ENCODE data around the gene RACGAP1.

Gene RACGAP1

GRCh38 chr12:50025187-50026059 lies at the start of gene RACGAP1:
Gene RACGAP1, minus strand, starts transcription at chr12:50025494. Its CDS starts 8,779 bp downstream, at chr12:50016715.
- peak; percentile 99 for DNase-seq

GRCh38 chr12:50073712-50074111 lies 48.4 kb upstream of the RACGAP1 start:
- no peak for DNase-seq

DNA sequence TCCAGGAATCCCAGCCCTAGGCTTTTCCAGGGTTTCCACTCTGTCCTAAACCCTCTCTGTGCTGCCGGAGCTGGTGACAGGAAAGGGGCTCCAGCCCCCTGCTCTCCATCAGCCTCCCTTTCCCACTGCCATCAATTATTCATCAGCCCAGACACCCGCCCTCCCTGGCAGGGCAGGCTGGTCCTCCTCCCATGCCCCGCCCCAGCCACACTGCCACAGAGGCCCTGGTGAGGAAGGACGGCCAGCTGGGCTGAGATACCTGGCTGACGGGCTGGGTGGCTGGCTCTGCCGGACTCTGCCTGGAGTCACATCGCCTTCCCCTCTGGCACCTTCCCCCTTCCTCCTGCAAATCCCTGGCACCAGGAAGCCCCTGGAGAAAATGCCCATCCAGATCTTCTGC lies 47.9 kb upstream of the RACGAP1 start:
- no peak for DNase-seq

DNA sequence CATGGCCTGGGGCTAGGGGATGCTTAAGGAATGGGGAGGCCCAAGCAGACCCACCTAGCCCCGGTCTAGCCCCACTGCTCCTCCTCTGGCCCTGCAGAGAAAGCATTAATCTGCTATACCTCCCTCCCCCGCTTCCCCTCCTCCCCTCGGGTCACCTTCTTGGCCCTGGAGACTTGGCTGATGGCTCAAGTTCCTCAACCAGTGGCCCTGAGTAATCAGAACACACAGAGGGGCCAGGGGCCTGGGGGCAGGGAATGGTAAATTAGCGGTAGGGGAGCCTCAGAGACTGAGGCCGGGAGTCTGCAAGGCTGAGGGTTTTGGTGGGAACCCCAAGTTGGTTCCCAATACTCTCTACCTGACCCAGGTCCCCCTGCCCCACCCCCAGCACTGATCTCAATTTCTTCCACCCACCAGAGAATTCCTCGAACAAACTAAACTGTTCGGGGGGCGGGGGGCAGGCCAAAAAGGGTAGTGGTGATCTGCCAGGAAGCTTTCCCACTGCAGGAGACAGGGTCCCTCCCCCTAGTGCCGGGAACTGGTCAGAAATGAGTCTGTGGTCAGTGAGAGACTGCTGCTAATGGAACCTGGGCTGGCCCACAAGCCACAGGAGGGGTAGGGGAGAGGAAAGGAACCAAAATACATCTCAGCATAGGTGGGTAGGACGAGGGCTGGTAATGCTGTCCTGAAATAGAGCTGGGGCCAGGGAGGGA lies 47.1 kb upstream of the RACGAP1 start:
- DNase-seq = no peak

DNA sequence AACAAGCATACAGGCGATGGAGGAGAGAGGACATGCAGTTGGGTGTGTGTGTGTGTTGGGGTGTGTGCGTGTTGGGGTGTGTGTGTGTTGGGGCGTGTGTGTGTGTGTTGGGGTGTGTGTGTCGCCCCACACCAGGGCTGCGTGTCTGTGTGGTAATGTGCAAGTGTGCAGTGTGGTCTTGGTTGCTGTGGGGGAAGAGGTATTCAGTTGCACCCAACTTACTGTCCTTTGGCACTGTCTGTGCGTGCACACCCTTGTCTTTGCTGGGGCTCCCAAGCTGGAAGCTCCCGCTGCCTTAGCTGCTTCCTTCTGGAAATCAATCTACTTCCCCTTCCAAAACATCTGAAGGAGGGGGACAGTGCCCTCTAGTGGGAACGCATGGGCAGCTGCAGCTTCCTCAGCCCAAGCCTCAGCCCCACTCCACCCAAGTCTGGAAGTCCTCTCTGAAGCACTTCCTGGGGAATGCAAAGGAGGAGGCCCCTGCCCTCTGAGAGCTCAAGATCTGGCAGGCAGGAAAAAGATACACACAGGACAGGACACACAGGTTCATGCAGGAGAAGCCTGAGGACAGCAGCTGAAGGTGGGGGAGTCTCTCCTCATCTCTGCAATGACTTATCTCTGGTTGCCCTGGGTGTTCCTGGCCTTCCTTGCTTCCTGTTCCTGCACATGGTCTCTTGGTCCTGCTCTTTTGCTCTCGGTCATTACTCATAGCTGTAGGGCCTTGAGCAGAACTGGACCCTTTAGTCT lies 45.2 kb upstream of the RACGAP1 start:
- peak; percentile 85 for DNase-seq

DNA sequence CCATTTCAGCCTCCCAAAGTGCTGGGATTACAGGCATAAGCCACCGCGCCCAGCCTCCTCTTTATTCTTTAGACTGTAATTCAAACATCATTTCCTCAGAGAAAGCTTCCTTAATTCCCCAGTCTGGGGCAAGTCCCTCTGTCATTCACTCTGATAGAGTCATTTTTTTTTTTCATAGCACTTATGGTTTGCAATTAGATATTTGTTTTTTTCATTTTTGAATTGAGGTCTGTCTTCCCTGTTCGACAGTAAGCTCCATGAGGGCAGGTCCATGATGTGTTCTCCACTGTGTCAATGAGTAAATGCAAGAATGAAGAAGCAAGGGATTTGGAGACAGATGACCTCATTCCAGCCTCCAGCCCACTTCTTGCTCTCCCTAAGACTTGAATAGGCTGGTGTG lies 44.2 kb upstream of the RACGAP1 start:
- no peak for DNase-seq

- DNase-seq = no peak
Measured at GRCh38 chr12:50069069-50069468, 43.8 kb upstream of the RACGAP1 start.

DNA sequence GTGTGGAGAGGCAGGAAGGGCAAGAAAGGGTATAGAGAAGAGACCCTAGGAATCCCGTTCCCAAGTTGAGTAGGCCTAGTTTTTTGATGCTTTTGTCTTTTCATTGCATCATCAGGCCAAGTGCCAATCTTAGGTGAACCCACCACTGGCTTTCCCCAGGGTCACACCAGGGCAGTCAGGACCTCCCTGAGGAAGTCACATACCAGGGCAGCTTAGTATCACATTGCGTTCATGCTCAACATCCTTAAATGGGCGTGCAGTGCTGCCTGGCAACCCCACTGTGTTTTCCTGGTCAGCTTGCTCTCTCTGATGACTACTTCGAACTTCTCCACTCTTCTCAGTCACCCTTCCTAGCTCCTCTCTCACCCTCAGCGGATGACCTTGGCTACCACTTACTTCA lies 41.1 kb upstream of the RACGAP1 start:
- DNase-seq = peak; percentile 86

DNA sequence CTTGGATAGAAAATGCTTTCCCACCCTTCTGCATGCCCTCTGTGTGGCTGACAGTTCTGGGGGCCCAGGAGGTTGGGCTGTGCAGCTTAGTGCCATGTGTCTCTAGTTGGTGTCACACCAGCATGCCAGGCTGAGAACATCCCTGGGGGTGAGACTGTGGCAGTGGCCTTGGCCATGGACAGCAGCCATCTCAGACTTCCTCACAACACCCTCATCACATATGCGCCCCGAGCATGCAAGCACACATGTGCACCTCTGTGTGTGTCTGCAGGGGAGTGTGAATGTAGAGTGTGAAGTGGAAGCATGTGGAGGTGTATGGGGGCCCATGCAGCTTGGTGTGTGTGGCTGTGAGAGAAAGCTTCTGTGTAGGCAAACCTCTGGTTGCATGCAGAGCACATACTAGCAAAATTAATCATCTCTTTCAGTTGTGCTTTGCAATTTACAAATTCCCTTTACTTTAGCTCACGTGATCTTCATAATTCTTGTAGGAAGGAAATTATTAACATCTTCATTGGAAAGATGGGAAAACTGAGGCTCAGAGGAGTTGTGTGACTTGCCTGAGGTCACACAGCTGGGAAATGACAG lies 40.5 kb upstream of the RACGAP1 start:
- no peak for DNase-seq

GRCh38 chr12:50062728-50063460 lies 37.6 kb upstream of the RACGAP1 start:
- DNase-seq = no peak

GRCh38 chr12:50061946-50062686 lies 36.8 kb upstream of the RACGAP1 start:
- DNase-seq = no peak

GRCh38 chr12:50061171-50061570 lies 35.9 kb upstream of the RACGAP1 start:
- no peak for DNase-seq

- no peak for DNase-seq
Measured at GRCh38 chr12:50060120-50060468, 34.8 kb upstream of the RACGAP1 start.

GRCh38 chr12:50059440-50060119 lies 34.3 kb upstream of the RACGAP1 start:
- peak; percentile 52 for DNase-seq

GRCh38 chr12:50058743-50059312 lies 33.5 kb upstream of the RACGAP1 start:
- no peak for DNase-seq

GRCh38 chr12:50057896-50058670 lies 32.8 kb upstream of the RACGAP1 start:
- no peak for DNase-seq

GRCh38 chr12:50057000-50057841 lies 31.9 kb upstream of the RACGAP1 start, which contains the start of gene ASIC1:
Gene ASIC1, plus strand, starts transcription at chr12:50057596. Its CDS starts 1,171 bp downstream, at chr12:50058767.
- peak; percentile 69 for DNase-seq

GRCh38 chr12:50056639-50056976 lies 31.3 kb upstream of the RACGAP1 start:
- no peak for DNase-seq
